ENCODE measurements around the gene SLC4A5. TPM values are rescaled to one million over a fixed set of nuclear protein-coding genes. Genes with fewer than 3 reads are reported as not detected.

Gene SLC4A5
- total RNA-seq (ENCODE audit: unreplicated experiment) = 4.2 TPM
- long read RNA-seq = 0 reads

GRCh38 chr2:74343316-74343715, at the start of gene SLC4A5:
SLC4A5 (minus strand) TSS chr2:74343416; CDS start chr2:74315023, 28,393 bp downstream.
- Mint-ChIP-seq H3K27ac (ENCODE audit: unreplicated experiment) (no peak within 1 kb of the TSS), H3K4me3 (ENCODE audit: unreplicated experiment) (no peak within 1 kb of the TSS), H3K4me1 (ENCODE audit: unreplicated experiment) (peaks cover 3% of the 10 kb centered on the region), H3K27me3 (ENCODE audit: unreplicated experiment) (no peaks in the 10 kb centered on the region), H3K36me3 (ENCODE audit: low read depth, unreplicated experiment) (no peaks in the 10 kb centered on the region), H3K9me3 (ENCODE audit: unreplicated experiment) (no peaks in the 10 kb centered on the region)
- no peak for TF ChIP-seq CTCF (IDR thresholded peaks at IDR 0.05; ENCODE audit: unreplicated experiment)
- DNase-seq (ENCODE audit: low spot score) = no peak

- Mint-ChIP-seq H3K4me1 (ENCODE audit: unreplicated experiment) (peaks cover 7% of the 10 kb centered on the region), H3K36me3 (ENCODE audit: low read depth, unreplicated experiment) (no peaks in the 10 kb centered on the region), H3K9me3 (ENCODE audit: unreplicated experiment) (no peaks in the 10 kb centered on the region), H3K4me3 (ENCODE audit: unreplicated experiment) (peak overlapping the region; percentile 95), H3K27me3 (ENCODE audit: unreplicated experiment) (peaks cover 6% of the 10 kb centered on the region), H3K27ac (ENCODE audit: unreplicated experiment) (peak overlapping the region; percentile 93)
- no peak for TF ChIP-seq CTCF (IDR thresholded peaks at IDR 0.05; ENCODE audit: unreplicated experiment)
- no peak for DNase-seq (ENCODE audit: low spot score)
Observed at GRCh38 chr2:74392449-74392743, 49.2 kb upstream of the SLC4A5 start.

GRCh38 chr2:74391580-74392448, 48.6 kb upstream of the SLC4A5 start:
- Mint-ChIP-seq H3K9me3 (ENCODE audit: unreplicated experiment) (no peaks in the 10 kb centered on the region), H3K27me3 (ENCODE audit: unreplicated experiment) (peaks cover 6% of the 10 kb centered on the region), H3K4me3 (ENCODE audit: unreplicated experiment) (peak overlapping the region; percentile 97), H3K27ac (ENCODE audit: unreplicated experiment) (peak overlapping the region; percentile 93), H3K4me1 (ENCODE audit: unreplicated experiment) (peaks cover 7% of the 10 kb centered on the region), H3K36me3 (ENCODE audit: low read depth, unreplicated experiment) (no peaks in the 10 kb centered on the region)
- TF ChIP-seq CTCF (IDR thresholded peaks at IDR 0.05; ENCODE audit: unreplicated experiment) = peak; percentile 95
- peak; percentile 96 for DNase-seq (ENCODE audit: low spot score)

- Mint-ChIP-seq H3K27ac (ENCODE audit: unreplicated experiment) (peak overlapping the region; percentile 92), H3K27me3 (ENCODE audit: unreplicated experiment) (peaks cover 6% of the 10 kb centered on the region), H3K4me1 (ENCODE audit: unreplicated experiment) (peaks cover 7% of the 10 kb centered on the region), H3K4me3 (ENCODE audit: unreplicated experiment) (peak overlapping the region; percentile 97), H3K9me3 (ENCODE audit: unreplicated experiment) (no peaks in the 10 kb centered on the region), H3K36me3 (ENCODE audit: low read depth, unreplicated experiment) (no peaks in the 10 kb centered on the region)
- DNase-seq (ENCODE audit: low spot score) = no peak
- no peak for TF ChIP-seq CTCF (IDR thresholded peaks at IDR 0.05; ENCODE audit: unreplicated experiment)
Observed at GRCh38 chr2:74391209-74391579, 48.0 kb upstream of the SLC4A5 start.

GRCh38 chr2:74390606-74391005, 47.4 kb upstream of the SLC4A5 start:
- H3K9me3 Mint-ChIP-seq (ENCODE audit: unreplicated experiment) = no peaks in the 10 kb centered on the region
- peaks cover 6% of the 10 kb centered on the region for H3K27me3 Mint-ChIP-seq (ENCODE audit: unreplicated experiment)
- H3K4me3 Mint-ChIP-seq (ENCODE audit: unreplicated experiment) = peak overlapping the region; percentile 88
- no peak for DNase-seq (ENCODE audit: low spot score)
- TF ChIP-seq CTCF (IDR thresholded peaks at IDR 0.05; ENCODE audit: unreplicated experiment) = no peak
- H3K36me3 Mint-ChIP-seq (ENCODE audit: low read depth, unreplicated experiment) = no peaks in the 10 kb centered on the region
- peak overlapping the region; percentile 6 for H3K27ac Mint-ChIP-seq (ENCODE audit: unreplicated experiment)
- H3K4me1 Mint-ChIP-seq (ENCODE audit: unreplicated experiment) = peaks cover 7% of the 10 kb centered on the region
